KG1 (cell line): ENCODE measurements around the gene RTP2.

Source experiments
- DNase-seq: peaks from one replicate; lab custom pipeline; 2025; lab: John Stamatoyannopoulos, UW

Gene RTP2

DNA sequence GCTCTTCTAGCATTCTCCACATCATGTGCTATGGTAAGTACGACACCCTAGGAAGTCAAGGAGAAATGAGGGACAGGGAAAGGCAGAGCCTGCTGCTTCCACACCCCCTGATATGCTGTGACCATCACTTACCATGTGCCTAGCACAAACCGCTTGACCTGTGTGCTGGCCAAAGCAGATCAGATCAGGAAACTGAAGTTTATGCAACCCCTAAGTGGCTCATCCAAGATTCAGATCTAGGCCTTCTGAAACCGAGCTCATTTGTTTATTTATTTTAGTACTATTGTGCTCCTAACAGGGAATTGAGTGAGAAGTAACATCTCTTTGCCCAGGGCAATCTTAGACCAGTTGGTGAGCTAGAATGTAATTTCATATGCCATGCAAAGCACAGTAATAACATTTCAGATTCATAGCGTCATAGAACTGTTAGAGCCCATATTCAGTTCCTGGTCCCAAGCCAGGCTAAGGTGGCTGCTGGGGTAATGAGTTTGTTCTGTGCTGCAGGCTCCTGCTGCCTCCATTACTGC, at the start of gene RTP2:
RTP2 (minus strand) TSS at position 51 of the 527 bp plus-strand sequence. CDS start 429 bp downstream, outside the sequence.
- DNase-seq, result no peak

DNA sequence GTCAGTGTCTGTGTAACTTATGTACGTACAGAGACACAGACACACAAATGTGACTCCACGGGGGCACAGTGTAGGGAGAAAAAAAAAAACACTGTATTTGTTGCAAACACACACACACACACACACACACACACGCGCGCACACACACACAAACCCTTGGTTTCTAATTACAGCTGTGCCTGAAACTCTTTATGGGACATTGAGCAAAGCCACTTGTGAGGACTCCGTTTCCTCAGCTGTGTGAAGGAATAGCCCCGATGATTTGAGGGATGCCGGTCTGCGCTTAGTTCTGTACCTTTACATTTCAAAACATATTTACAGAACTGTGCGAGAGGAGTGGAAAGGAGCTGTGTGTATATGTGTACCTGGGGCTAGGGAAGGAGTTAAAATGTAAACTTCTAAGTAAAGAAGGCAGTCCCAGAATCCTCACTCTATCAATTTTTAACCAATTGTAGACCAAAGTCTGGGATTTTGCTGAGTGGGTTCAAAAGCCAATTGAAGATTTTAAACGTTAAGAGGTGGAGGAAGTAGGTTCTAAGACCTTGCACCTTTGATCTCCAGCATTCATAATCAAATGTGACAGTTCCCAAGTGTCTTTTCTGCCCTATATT, 48.3 kb upstream of the RTP2 start:
- no peak for DNase-seq

- DNase-seq, result no peak
These were observed 47.7 kb upstream of the RTP2 start for GRCh38 chr3:187750006-187750512.

- peak; percentile 94 for DNase-seq
These were observed 45.7 kb upstream of the RTP2 start for GRCh38 chr3:187748050-187748481.

DNA sequence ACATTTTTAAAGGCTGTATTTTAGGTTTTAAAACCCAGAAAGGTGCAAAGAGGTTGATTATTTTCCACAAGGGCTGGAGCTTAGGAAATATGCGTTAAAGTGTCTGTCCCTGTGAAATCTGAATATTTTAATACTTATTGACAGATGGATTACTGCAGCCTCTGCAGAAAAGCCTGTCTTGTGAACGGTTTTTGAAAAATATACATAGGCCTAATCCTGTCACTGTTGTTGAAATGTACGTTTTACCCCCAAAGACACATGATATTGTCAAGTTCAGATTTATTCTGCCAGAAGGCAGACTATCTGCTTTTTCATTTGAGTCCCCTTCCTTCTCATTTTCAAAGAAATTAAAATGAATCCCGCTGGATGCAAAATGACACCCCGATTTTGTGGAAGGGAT, 45.1 kb upstream of the RTP2 start:
- DNase-seq, result no peak

DNA sequence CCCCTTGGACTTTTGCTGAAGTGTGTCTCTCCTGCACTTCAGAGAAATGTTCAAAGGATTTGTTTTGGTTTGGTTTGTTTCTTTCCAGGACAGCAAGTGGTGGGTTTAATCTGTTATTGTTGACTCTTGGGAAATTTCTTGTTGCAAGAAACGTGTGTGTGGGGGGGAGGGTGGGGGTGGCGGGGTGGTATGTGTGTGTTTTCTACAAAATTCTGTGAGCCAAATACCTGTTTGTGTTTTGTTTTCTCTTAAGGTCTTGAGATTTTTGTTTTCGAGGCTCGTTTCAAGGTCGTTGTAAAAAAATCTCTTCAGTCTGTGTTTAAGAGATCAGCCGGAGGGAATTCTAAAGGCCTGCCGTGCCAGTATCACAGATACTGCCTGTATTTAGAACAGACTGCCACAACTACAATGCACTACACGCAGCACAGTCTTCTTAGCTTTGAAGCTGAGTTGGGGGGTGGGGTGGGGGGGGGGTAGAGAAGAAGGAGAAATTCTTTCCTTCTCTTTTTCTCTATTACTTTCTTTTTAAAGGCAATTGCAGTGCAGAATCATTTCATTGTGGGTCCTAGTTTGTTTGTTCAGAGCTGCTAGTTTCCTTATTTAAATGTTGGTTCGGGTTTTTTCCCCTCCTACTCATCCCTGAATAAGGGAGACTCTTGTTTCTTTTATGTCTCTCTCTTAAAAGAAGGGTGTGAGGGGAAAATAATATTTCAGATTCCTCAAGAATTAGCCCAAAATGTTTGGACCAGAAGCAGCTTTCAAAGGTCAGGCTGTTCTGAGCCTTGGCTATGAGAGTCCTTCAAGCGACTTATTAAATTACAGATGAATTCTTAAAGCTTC, 44.3 kb upstream of the RTP2 start:
- no peak for DNase-seq

DNA sequence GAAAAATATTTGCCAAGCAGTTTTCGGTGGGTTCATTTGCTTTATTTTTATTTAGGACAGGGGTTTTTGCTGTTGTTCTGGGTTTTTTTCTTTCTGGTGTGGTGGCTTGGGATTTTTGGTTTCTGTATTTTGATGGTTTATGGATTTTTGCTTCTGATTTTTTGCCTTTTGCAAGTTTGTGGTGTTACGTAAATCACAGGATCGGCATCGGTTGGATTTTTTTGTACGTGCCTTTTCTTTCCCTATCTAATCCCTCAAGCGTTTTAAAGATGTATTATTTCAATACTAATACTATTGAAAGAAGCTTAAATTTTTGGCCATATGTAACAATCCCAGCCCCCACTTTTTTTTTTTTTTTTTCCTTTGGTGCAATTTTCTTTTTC, 43.7 kb upstream of the RTP2 start:
- no peak for DNase-seq

GRCh38 chr3:187745201-187746058, 43.1 kb upstream of the RTP2 start, which contains the start of gene BCL6:
Gene BCL6 (minus strand): TSS chr3:187745468. CDS start chr3:187733693, 11,775 bp downstream.
- DNase-seq, result peak; percentile 91

GRCh38 chr3:187744169-187745151, 42.1 kb upstream of the RTP2 start:
- DNase-seq, result no peak

DNA sequence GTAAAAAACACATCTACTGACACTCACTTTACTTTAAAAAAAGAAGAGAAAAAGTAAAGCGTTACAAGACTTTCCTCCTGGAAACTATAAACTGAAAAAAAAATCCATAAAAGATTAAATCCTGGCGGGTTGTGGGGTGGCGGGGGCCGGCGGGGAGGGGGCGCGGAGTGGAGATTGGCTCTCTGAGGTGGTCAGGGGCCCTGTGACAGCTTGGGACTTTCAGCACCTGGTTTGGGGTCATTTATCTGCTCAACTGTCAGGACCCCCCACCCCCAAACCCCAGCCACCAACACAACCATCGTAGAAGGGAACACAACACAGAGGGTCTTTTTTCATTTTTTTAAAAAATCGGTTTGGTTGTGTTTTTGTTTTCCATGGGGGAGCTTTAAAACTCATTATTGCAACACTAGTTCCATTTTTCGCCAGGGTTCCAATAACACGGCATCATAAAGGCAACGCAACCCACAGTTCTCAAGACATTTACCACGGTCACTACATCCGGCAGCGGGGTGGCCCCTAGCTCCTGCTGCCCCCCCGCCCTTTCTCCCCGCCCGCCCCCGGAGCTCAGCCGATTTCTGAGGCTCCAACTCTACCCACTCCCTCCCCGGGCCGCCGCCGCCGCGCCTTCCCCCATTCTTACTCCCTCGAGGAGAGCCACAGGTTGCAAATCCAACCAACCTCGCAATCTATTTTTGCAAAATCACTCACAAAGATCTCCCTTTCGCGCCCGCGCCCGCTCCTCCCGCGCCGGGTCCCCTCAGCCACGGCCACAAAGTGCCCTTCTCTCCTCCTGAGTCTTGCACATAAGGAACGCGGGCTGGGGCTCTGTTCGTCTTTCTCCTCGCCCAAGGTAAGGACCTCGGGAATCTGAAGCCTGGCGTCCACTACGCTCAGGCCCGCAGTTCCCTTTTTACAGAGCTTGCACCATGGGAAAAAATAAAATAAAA, 41.1 kb upstream of the RTP2 start:
- no peak for DNase-seq

- no peak for DNase-seq
These were observed 40.2 kb upstream of the RTP2 start for GRCh38 chr3:187742351-187743171.

GRCh38 chr3:187741403-187742350, 39.3 kb upstream of the RTP2 start:
- DNase-seq, result peak; percentile 36

DNA sequence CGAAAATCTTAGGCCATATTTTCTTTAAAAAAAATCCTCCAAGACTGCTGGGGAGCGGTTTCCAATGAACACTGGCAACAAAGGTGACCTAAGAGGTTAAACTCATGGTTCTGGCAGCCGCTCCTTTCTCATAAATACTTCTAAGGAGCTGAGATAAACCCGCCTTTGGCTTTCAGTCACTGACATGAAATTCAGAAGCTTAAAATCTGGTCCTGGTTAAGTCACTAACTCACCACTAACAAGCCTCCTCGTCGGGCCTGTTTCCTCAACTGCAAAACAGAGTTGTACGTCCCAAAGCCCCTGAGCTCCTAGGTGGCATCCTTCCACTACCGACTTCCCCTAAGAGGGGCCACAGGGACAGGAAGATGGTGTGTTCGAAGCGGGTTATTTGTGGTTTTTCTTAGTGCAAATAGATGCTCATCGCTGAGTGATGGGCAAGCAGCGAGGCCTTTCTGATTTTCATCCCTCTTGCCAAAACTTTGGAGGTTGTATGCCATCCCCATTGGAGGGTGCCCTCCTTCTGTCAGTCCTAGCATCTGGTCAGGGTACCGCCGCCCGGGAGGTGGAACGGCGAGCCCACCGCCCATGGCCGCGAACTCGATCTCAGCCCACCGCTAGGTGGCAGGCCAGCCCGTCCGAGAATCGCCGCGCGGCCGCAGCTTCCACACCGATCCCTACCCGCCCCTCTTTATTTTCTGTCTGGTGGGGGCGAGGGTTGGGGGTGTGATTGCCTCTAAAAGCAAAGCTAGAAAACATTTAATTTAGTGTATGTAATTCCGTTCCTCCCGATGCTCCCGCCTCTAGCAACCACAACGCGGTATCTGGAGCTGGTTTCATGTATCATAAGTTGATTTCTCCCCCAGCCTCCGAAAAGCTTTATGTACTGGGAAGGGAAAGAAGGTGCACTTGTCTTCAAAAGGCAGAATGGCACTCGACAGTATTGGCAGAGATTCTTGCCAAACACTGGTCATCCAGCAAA, 38.4 kb upstream of the RTP2 start:
- DNase-seq, result peak; percentile 54

DNA sequence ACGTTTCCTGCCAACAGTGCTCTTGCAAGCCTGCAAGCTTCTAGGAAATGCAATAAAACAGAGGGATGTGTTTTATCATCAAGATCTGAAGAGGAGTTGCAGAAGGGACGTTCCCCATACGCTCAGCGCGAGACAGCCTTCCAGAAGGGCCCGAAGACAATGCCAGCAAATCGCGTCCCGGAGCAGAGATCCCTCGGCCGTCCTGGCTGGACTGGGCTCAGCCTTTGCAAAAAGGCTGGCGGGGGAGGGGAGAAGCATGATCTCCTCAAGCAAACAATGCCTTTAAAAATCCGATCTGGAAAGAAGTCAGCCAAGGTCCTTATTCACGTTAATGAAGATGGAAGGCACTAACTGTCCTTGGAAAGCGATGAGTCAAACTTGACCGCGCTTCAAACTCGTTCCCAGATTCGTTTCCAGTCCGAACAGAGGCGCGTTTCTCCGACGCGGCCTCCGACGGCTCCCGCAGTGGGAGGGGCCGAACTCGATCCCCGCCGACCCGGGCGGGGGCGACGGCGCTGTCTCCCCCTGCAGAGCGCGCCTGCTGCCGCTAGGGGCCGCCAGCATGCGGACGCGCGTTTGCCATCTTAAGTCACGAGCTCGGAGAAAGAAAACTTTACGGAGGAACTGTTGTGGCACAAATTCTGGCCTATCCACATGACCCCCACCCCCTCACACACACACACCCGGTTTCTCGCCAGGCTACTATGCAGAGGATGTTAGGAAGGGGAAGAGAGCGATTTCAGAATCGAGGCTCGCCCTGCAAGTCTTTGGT, 37.4 kb upstream of the RTP2 start:
- DNase-seq, result peak; percentile 74

DNA sequence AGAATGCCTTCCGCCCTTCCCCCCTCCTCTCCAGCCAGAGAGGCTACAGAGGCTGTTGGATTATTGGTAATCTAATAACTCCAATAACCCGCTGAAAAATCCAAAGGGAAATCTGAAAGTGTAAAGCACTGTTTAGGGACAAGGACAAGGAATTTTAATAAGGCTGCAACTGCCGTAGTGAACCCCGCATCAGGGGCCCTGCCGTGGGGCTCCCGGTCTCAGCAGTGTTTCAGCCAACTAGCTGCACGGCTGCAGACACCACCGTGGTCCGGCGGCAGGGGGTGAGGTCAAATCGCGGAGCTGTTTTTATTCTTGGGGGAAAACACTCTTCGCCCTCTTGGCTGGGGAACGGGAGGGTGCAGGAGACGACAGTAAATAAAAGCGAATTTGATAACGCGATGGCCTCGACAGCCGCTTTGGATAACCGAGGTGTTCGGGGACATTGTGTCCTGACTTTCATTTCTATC, 36.8 kb upstream of the RTP2 start:
- no peak for DNase-seq
